ENCODE data around the gene MTM1. TPM values are rescaled to one million over a fixed set of nuclear protein-coding genes. Genes with fewer than 3 reads are reported as not detected.

MTM1 gene
- total and polyA plus RNA-seq, 8 donors: 11.0 to 21.9 (median 13.6) TPM

DNA sequence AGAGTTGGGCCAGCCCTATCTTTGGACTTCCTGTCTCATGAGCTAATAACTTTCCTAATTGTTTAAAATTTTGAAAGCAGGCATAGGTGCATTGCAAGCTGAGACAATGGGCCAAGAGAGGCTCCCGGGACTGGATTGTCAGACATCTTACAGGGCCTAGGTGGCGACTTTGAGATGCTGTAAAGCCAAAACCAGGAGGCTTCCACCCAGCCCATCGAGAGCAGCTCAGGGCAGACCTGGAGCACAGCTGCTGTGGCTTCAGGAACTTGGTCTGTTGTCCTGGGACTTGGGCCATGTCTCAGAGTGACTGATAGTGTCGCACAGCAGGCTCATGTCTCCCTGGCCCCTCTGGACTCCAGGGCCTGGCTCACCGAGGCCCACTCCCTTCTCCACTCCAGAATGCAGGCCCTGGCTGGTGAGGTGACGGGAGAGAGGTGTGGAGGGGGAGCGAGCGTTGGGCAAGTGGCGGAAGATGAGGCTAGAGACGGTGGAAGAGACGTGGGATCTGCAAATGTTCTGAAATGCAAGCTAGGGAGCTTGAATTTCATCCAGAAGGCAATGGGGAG lies 24.1 kb upstream of the MTM1 start:
- ATAC-seq (no peak), DNase-seq (no peak)
- intact Hi-C loops (cut with DNase I): no loop called here
- no peaks in the 10 kb centered on the region for H3K36me3 ChIP-seq
- H3K4me1 ChIP-seq: peaks cover 0 to 9% of the 10 kb centered on the region in 2 donors
- no peaks in the 10 kb centered on the region for H3K27me3 ChIP-seq
- TF ChIP-seq, protein P1, sequence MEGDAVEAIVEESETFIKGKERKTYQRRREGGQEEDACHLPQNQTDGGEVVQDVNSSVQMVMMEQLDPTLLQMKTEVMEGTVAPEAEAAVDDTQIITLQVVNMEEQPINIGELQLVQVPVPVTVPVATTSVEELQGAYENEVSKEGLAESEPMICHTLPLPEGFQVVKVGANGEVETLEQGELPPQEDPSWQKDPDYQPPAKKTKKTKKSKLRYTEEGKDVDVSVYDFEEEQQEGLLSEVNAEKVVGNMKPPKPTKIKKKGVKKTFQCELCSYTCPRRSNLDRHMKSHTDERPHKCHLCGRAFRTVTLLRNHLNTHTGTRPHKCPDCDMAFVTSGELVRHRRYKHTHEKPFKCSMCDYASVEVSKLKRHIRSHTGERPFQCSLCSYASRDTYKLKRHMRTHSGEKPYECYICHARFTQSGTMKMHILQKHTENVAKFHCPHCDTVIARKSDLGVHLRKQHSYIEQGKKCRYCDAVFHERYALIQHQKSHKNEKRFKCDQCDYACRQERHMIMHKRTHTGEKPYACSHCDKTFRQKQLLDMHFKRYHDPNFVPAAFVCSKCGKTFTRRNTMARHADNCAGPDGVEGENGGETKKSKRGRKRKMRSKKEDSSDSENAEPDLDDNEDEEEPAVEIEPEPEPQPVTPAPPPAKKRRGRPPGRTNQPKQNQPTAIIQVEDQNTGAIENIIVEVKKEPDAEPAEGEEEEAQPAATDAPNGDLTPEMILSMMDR (IDR thresholded peaks at IDR 0.05): no peak
- H3K4me3 ChIP-seq: no peak overlapping the region
- H3K27ac ChIP-seq: no peak overlapping the region
- H3K9me3 ChIP-seq: no peaks in the 10 kb centered on the region

DNA sequence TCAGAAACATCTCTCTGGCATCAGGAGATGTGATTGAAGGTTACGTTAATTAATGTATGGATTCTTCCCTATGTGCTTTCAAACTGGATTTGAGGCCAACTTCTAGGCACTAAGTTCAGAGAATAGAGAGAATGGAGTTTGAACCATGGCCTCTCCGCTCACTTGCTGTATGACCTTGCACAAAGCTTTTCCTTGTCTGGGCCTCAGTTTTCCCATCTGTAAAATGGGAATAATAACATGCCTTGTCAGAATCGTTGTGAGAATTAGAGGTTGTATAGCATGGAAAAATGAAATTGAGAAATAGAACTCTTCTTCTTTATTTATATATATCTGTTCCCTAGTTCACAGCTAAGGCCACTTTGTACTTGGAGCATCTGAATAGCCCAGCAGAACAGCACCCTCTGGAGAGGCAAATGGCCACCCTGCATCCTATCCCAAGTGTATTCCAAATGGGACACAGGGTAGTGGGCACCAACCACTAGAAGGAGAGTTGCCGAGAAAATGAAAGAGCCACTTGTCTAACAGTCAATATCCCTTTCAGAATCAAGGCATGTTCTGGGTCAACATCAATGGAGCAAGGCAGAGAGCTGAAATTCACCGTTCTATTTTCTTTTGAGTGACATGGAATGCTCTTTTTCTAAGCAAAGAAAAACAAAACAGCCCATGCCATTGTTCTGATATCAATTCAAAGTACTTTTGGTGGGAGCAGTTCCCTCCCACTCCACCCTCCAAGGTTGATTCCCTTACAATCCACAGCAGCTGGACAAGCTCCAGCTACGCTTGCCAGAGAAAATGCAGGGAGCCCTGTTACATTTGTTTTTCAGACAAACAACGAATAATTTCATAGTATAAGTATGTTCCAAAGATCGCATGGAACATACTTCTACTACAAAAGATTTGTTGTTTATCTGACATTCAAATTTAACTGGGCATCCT lies 23.3 kb upstream of the MTM1 start:
- TF ChIP-seq, protein P1 (IDR thresholded peaks at IDR 0.05): no peak
- ATAC-seq (no peak), DNase-seq (no peak)
- Histone ChIP-seq H3K4me1 (peaks cover 0 to 9% of the 10 kb centered on the region in 2 donors), H3K9me3 (no peaks in the 10 kb centered on the region), H3K27me3 (no peaks in the 10 kb centered on the region), H3K36me3 (no peaks in the 10 kb centered on the region), H3K4me3 (no peak overlapping the region), H3K27ac (no peak overlapping the region)
- intact Hi-C loops (cut with DNase I): no loop called here

- ATAC-seq: no peak
- H3K4me1 ChIP-seq: peaks cover 0 to 9% of the 10 kb centered on the region in 2 donors
- intact Hi-C loops (cut with DNase I): no loop called here
- H3K27me3 ChIP-seq: no peaks in the 10 kb centered on the region
- TF ChIP-seq, protein P1 (IDR thresholded peaks at IDR 0.05): no peak
- no peaks in the 10 kb centered on the region for H3K9me3 ChIP-seq
- no peak overlapping the region for H3K4me3 ChIP-seq
- H3K36me3 ChIP-seq: no peaks in the 10 kb centered on the region
- H3K27ac ChIP-seq: peak overlapping the region; percentile 74 to 80
- no peak for DNase-seq
These were observed 21.7 kb upstream of the MTM1 start for GRCh38 chrX:150546711-150547153.

- DNase-seq (peak; percentile 35 to 94 (median 70)), ATAC-seq (peak; percentile 97)
- Histone ChIP-seq H3K36me3 (no peaks in the 10 kb centered on the region), H3K4me1 (peaks cover 0 to 9% of the 10 kb centered on the region in 2 donors), H3K9me3 (no peaks in the 10 kb centered on the region), H3K4me3 (peak overlapping the region; percentile 31 to 32), H3K27ac (peak overlapping the region; percentile 74 to 80), H3K27me3 (no peaks in the 10 kb centered on the region)
- intact Hi-C loops (cut with DNase I): no loop called here
- TF ChIP-seq, protein P1 (IDR thresholded peaks at IDR 0.05): no peak
These were observed 20.9 kb upstream of the MTM1 start for GRCh38 chrX:150547375-150548115.
